Astrocyte of the spinal cord (primary cell): ENCODE measurements around the gene SULT4A1.

Experiments used
- DNase-seq: peaks from one replicate; pipeline ENCODE4 v3.0.0; 2011; ENCODE audit warnings: low read depth, low spot score
- H3K4me3 ChIP-seq: 2 replicates; pipeline ENCODE4 v1.5.1; 2011; ENCODE audit warnings: low read depth, mild to moderate bottlenecking, low read length, moderate library complexity
- CTCF ChIP-seq: IDR thresholded peaks from 2 replicates; pipeline ENCODE4 v1.5.1; 2012; ENCODE audit warnings: low read depth, mild to moderate bottlenecking, low read length, inconsistent platforms
- in situ Hi-C: cut with HindIII; loops from 2 replicates; pipeline ENCODE4 v1.10.0; 2017; ENCODE audit warnings: low sequenced_read_pairs

Gene SULT4A1

GRCh38 chr22:43823353-43823908, 38.9 kb downstream of the SULT4A1 start:
- no peak for TF ChIP-seq CTCF
- in situ Hi-C loops = no loop called here
- DNase-seq = no peak
- no peak overlapping the region for H3K4me3 ChIP-seq

GRCh38 chr22:43821606-43822425, 40.5 kb downstream of the SULT4A1 start:
- TF ChIP-seq CTCF = no peak
- no peak for DNase-seq
- in situ Hi-C loops = no loop called here
- H3K4me3 ChIP-seq = no peak overlapping the region

- DNase-seq = no peak
- TF ChIP-seq CTCF = no peak
- in situ Hi-C loops = no loop called here
- no peak overlapping the region for H3K4me3 ChIP-seq
Measured at GRCh38 chr22:43820651-43821305, 41.5 kb downstream of the SULT4A1 start.

GRCh38 chr22:43819931-43820640, 42.2 kb downstream of the SULT4A1 start:
- H3K4me3 ChIP-seq = no peak overlapping the region
- no peak for TF ChIP-seq CTCF
- in situ Hi-C loops = no loop called here
- no peak for DNase-seq

- no peak overlapping the region for H3K4me3 ChIP-seq
- DNase-seq = no peak
- no peak for TF ChIP-seq CTCF
- in situ Hi-C loops = no loop called here
Measured at GRCh38 chr22:43819421-43819921, 42.8 kb downstream of the SULT4A1 start.

- no peak for TF ChIP-seq CTCF
- in situ Hi-C loops = no loop called here
- no peak overlapping the region for H3K4me3 ChIP-seq
- no peak for DNase-seq
Measured at GRCh38 chr22:43818981-43819380, 43.3 kb downstream of the SULT4A1 start.
